ENCODE measurements around the gene RAPGEF5. TPM values are rescaled to one million over a fixed set of nuclear protein-coding genes. Genes with fewer than 3 reads are reported as not detected.

The RAPGEF5 gene
- polyA plus RNA-seq, 1 donor (not counting 4 experiments of a cell fraction or from before 2014, with no cell fraction given) = 2.1 TPM

GRCh38 chr7:22196429-22196828, 160.5 kb downstream of the RAPGEF5 start:
- no peak overlapping the region for H3K4me3 ChIP-seq (ENCODE audit: control insufficient read depth in 2 of 3, extremely low read depth in 1 of 3, insufficient read depth in 2 of 3, low read depth in 1 of 3, low read length in 3 of 3)
- H3K36me3 ChIP-seq (ENCODE audit: control insufficient read depth in 2 of 2, extremely low read depth in 1 of 2, insufficient read depth in 2 of 2, low read length in 2 of 2) = no peaks in the 10 kb centered on the region
- no peak overlapping the region for H3K9ac ChIP-seq (ENCODE audit: control insufficient read depth, extremely low read depth, insufficient read depth, low read length)
- DNase-seq (ENCODE audit: low read depth, low spot score) = no peak
- FAIRE-seq = no peak
- dilution Hi-C loops (cut with MboI; ENCODE audit: extremely low pct_ligation_motif_present, low sequenced_read_pairs) = no loop called here
- H3K79me2 ChIP-seq (ENCODE audit: control insufficient read depth, insufficient read depth, low read length) = no peaks in the 10 kb centered on the region
- H3K4me2 ChIP-seq (ENCODE audit: control insufficient read depth, extremely low read depth, insufficient read depth, low read depth, low read length) = no peak overlapping the region
- no peak overlapping the region for H2AFZ ChIP-seq (ENCODE audit: control insufficient read depth, low read length)
- H3K27ac ChIP-seq (ENCODE audit: control insufficient read depth, insufficient read depth, low read length) = no peak overlapping the region
- no peaks in the 10 kb centered on the region for H4K20me1 ChIP-seq (ENCODE audit: control insufficient read depth, extremely low read depth, insufficient read depth, low read length)
- no peaks in the 10 kb centered on the region for H3K9me3 ChIP-seq (ENCODE audit: control insufficient read depth, low read depth, low read length)
- H3K4me1 ChIP-seq (ENCODE audit: control insufficient read depth, extremely low read depth, insufficient read depth, low read length) = peaks cover 10% of the 10 kb centered on the region
- TF ChIP-seq CTCF (optimal IDR thresholded peaks at IDR 0.05 in 1 of 3, IDR thresholded peaks at IDR 0.05 in 1 of 3, conservative IDR thresholded peaks at IDR 0.05 in 1 of 3; ENCODE audit: extremely low read depth in 1 of 3, insufficient read depth in 2 of 3, low read length in 3 of 3) (no peak), EZH2 (IDR thresholded peaks at IDR 0.05; ENCODE audit: low read length) (no peak)
- no peaks in the 10 kb centered on the region for H3K9me1 ChIP-seq (ENCODE audit: control insufficient read depth, extremely low read depth, insufficient read depth, low read length)
- no peaks in the 10 kb centered on the region for H3K27me3 ChIP-seq (ENCODE audit: control insufficient read depth, extremely low read depth, insufficient read depth, low read length)

- no peaks in the 10 kb centered on the region for H4K20me1 ChIP-seq (ENCODE audit: control insufficient read depth, extremely low read depth, insufficient read depth, low read length)
- H3K9me3 ChIP-seq (ENCODE audit: control insufficient read depth, low read depth, low read length) = no peaks in the 10 kb centered on the region
- FAIRE-seq (no peak), DNase-seq (ENCODE audit: low read depth, low spot score) (no peak)
- H3K9ac ChIP-seq (ENCODE audit: control insufficient read depth, extremely low read depth, insufficient read depth, low read length) = no peak overlapping the region
- H3K4me3 ChIP-seq (ENCODE audit: control insufficient read depth in 2 of 3, extremely low read depth in 1 of 3, insufficient read depth in 2 of 3, low read depth in 1 of 3, low read length in 3 of 3) = no peak overlapping the region
- H3K4me2 ChIP-seq (ENCODE audit: control insufficient read depth, extremely low read depth, insufficient read depth, low read depth, low read length) = no peak overlapping the region
- dilution Hi-C loops (cut with MboI; ENCODE audit: extremely low pct_ligation_motif_present, low sequenced_read_pairs) = no loop called here
- no peaks in the 10 kb centered on the region for H3K79me2 ChIP-seq (ENCODE audit: control insufficient read depth, insufficient read depth, low read length)
- H3K9me1 ChIP-seq (ENCODE audit: control insufficient read depth, extremely low read depth, insufficient read depth, low read length) = no peaks in the 10 kb centered on the region
- no peaks in the 10 kb centered on the region for H3K27me3 ChIP-seq (ENCODE audit: control insufficient read depth, extremely low read depth, insufficient read depth, low read length)
- H3K36me3 ChIP-seq (ENCODE audit: control insufficient read depth in 2 of 2, extremely low read depth in 1 of 2, insufficient read depth in 2 of 2, low read length in 2 of 2) = no peaks in the 10 kb centered on the region
- H3K27ac ChIP-seq (ENCODE audit: control insufficient read depth, insufficient read depth, low read length) = no peak overlapping the region
- H2AFZ ChIP-seq (ENCODE audit: control insufficient read depth, low read length) = no peak overlapping the region
- no peak for TF ChIP-seq CTCF (optimal IDR thresholded peaks at IDR 0.05 in 1 of 3, IDR thresholded peaks at IDR 0.05 in 1 of 3, conservative IDR thresholded peaks at IDR 0.05 in 1 of 3; ENCODE audit: extremely low read depth in 1 of 3, insufficient read depth in 2 of 3, low read length in 3 of 3)
- TF ChIP-seq EZH2 (IDR thresholded peaks at IDR 0.05; ENCODE audit: low read length) = no peak
- H3K4me1 ChIP-seq (ENCODE audit: control insufficient read depth, extremely low read depth, insufficient read depth, low read length) = peaks cover 10% of the 10 kb centered on the region
Measured at GRCh38 chr7:22195397-22196172, 161.4 kb downstream of the RAPGEF5 start.

Data from keratinocyte (primary cell).